DND-41 (cell line): ENCODE measurements around the gene MAGEF1.

ENCODE experiments used
- ATAC-seq: fragments of 200-7000 bp; cut with Tn5 transposase; 3 replicates; pipeline ENCODE4 v1.9.1; 2021; ENCODE audit warnings: low read depth; ENCODE audit not compliant: insufficient read depth
- DNase-seq: peaks from one replicate; pipeline ENCODE4 v3.0.0-alpha.2; 2020
- H2AFZ ChIP-seq: 2 replicates; pipeline ENCODE4 v1.6.0; 2012; ENCODE audit warnings: low read depth, low read length
- H3K27ac ChIP-seq: 2 replicates; pipeline ENCODE4 v1.5.1; 2012; ENCODE audit warnings: low read length, inconsistent platforms
- H3K27me3 ChIP-seq: fragments of 200-600 bp; sonication (generic); 2 replicates; pipeline ENCODE4 v1.6.0; 2012; ENCODE audit warnings: low read length, mild to moderate bottlenecking, inconsistent platforms; ENCODE audit not compliant: insufficient read depth, poor library complexity
- H3K36me3 ChIP-seq: 2 replicates; pipeline ENCODE4 v1.5.1; 2012; ENCODE audit warnings: low read length, inconsistent platforms; ENCODE audit not compliant: insufficient read depth
- H3K4me1 ChIP-seq: 2 replicates; pipeline ENCODE4 v1.5.1; 2012; ENCODE audit warnings: mild to moderate bottlenecking, low read length; ENCODE audit not compliant: insufficient read depth
- H3K4me2 ChIP-seq: 2 replicates; pipeline ENCODE4 v1.6.0; 2012; ENCODE audit warnings: mild to moderate bottlenecking, moderate library complexity, low read length, inconsistent platforms; ENCODE audit not compliant: insufficient read depth
- H3K4me3 ChIP-seq, 2 experiments: fragments of 200-600 bp in 1 of 2; shearing (Covaris generic) in 1 of 2; 2 replicates each; pipeline ENCODE4 v1.5.1; 2012 to 2016; ENCODE audit warnings: inconsistent platforms in 2 of 2, low read length in 2 of 2, mild to moderate bottlenecking in 2 of 2, low read depth in 1 of 2, moderate library complexity in 1 of 2
- H3K79me2 ChIP-seq: 2 replicates; pipeline ENCODE4 v1.6.0; 2012; ENCODE audit warnings: low read length, inconsistent platforms; ENCODE audit not compliant: insufficient read depth
- H3K9ac ChIP-seq: 2 replicates; pipeline ENCODE4 v1.6.0; 2012; ENCODE audit warnings: low read depth, mild to moderate bottlenecking, inconsistent platforms, low read length, moderate library complexity
- H3K9me3 ChIP-seq: 2 replicates; pipeline ENCODE4 v1.5.1; 2012; ENCODE audit warnings: low read length, moderate library complexity, mild to moderate bottlenecking, inconsistent platforms; ENCODE audit not compliant: insufficient read depth, severe bottlenecking
- H4K20me1 ChIP-seq: 2 replicates; pipeline ENCODE4 v1.6.0; 2012; ENCODE audit warnings: low read length; ENCODE audit not compliant: insufficient read depth
- CTCF ChIP-seq: IDR thresholded peaks from 2 replicates; pipeline ENCODE4 v1.5.1; 2012; ENCODE audit warnings: borderline replicate concordance, low read length, moderate library complexity, mild to moderate bottlenecking; ENCODE audit not compliant: poor library complexity, severe bottlenecking; ENCODE audit errors: extremely low read depth
- EZH2 ChIP-seq: IDR thresholded peaks from 3 replicates; pipeline ENCODE4 v1.6.1; 2012; ENCODE audit warnings: borderline replicate concordance, low read depth, mild to moderate bottlenecking, moderate library complexity, low read length, inconsistent platforms; ENCODE audit not compliant: severe bottlenecking

Gene MAGEF1

GRCh38 chr3:184759666-184760200, 47.9 kb upstream of the MAGEF1 start:
- Histone ChIP-seq H3K79me2 (no peaks in the 10 kb centered on the region), H3K4me1 (no peaks in the 10 kb centered on the region), H3K27me3 (peaks cover 17% of the 10 kb centered on the region), H3K4me3 (no peak overlapping the region), H4K20me1 (no peaks in the 10 kb centered on the region), H3K36me3 (no peaks in the 10 kb centered on the region), H2AFZ (no peak overlapping the region), H3K9me3 (no peaks in the 10 kb centered on the region), H3K4me2 (no peak overlapping the region), H3K9ac (no peak overlapping the region), H3K27ac (no peak overlapping the region)
- DNase-seq (no peak), ATAC-seq (no peak)
- TF ChIP-seq EZH2 = no peak
- no peak for TF ChIP-seq CTCF

GRCh38 chr3:184758056-184758455, 46.2 kb upstream of the MAGEF1 start:
- Histone ChIP-seq H3K4me2 (no peak overlapping the region), H3K4me3 (no peak overlapping the region), H3K36me3 (no peaks in the 10 kb centered on the region)

GRCh38 chr3:184757022-184757651, 45.3 kb upstream of the MAGEF1 start:
- no peak overlapping the region for H2AFZ ChIP-seq
- no peaks in the 10 kb centered on the region for H3K4me1 ChIP-seq
- no peak for TF ChIP-seq CTCF
- H3K4me2 ChIP-seq = no peak overlapping the region
- H3K79me2 ChIP-seq = no peaks in the 10 kb centered on the region
- no peak for ATAC-seq
- no peaks in the 10 kb centered on the region for H3K36me3 ChIP-seq
- no peaks in the 10 kb centered on the region for H3K9me3 ChIP-seq
- DNase-seq = no peak
- no peaks in the 10 kb centered on the region for H4K20me1 ChIP-seq
- H3K27me3 ChIP-seq = peaks cover 17% of the 10 kb centered on the region
- H3K27ac ChIP-seq = no peak overlapping the region
- H3K4me3 ChIP-seq = no peak overlapping the region
- no peak overlapping the region for H3K9ac ChIP-seq

More at GRCh38 chr3:184758056-184758455, 46.2 kb upstream of the MAGEF1 start:
- no peak overlapping the region for H3K9ac ChIP-seq
- H3K79me2 ChIP-seq = no peaks in the 10 kb centered on the region
- no peak overlapping the region for H3K27ac ChIP-seq
- ATAC-seq (no peak), DNase-seq (no peak)
- H3K9me3 ChIP-seq = no peaks in the 10 kb centered on the region
- no peaks in the 10 kb centered on the region for H3K4me1 ChIP-seq
- no peak overlapping the region for H2AFZ ChIP-seq
- H3K27me3 ChIP-seq = peaks cover 17% of the 10 kb centered on the region
- TF ChIP-seq EZH2 (no peak), CTCF (no peak)
- H4K20me1 ChIP-seq = no peaks in the 10 kb centered on the region
